HUES48 (cell line): Measurements from ENCODE around the gene GSAP.

Experiments used
- H3K27ac ChIP-seq: one replicate; pipeline ENCODE4 v1.7.0; 2013; ENCODE audit warnings: low read depth, low read length, inconsistent platforms
- H3K27me3 ChIP-seq: 2 replicates; pipeline ENCODE4 v1.6.1; 2013; ENCODE audit warnings: mild to moderate bottlenecking, low read length; ENCODE audit not compliant: control insufficient read depth, insufficient read depth
- H3K36me3 ChIP-seq: 2 replicates; pipeline ENCODE4 v1.6.1; 2013; ENCODE audit warnings: low read length; ENCODE audit not compliant: control insufficient read depth, insufficient read depth
- H3K4me1 ChIP-seq: 2 replicates; pipeline ENCODE4 v1.6.1; 2013; ENCODE audit warnings: mild to moderate bottlenecking, low read length; ENCODE audit not compliant: control insufficient read depth, insufficient read depth
- H3K4me3 ChIP-seq: 2 replicates; pipeline ENCODE4 v1.5.1; 2013; ENCODE audit warnings: mild to moderate bottlenecking, low read depth, low read length
- H3K9ac ChIP-seq: 2 replicates; pipeline ENCODE4 v1.6.1; 2013; ENCODE audit warnings: mild to moderate bottlenecking, low read depth, low read length, moderate library complexity
- H3K9me3 ChIP-seq: 2 replicates; pipeline ENCODE4 v1.6.1; 2013; ENCODE audit warnings: low read length; ENCODE audit not compliant: control insufficient read depth, insufficient read depth

The GSAP gene

GRCh38 chr7:77327932-77328628 is 88.1 kb downstream of the GSAP start:
- Histone ChIP-seq H3K9ac (no peak overlapping the region), H3K27ac (no peak overlapping the region), H3K4me1 (peaks cover 10% of the 10 kb centered on the region; the same call in 1 of the 2 replicates)

GRCh38 chr7:77327067-77327931 is 88.8 kb downstream of the GSAP start:
- Histone ChIP-seq H3K4me3 (no peak overlapping the region), H3K27me3 (no peaks in the 10 kb centered on the region), H3K27ac (no peak overlapping the region), H3K4me1 (peaks cover 10% of the 10 kb centered on the region; the same call in 1 of the 2 replicates), H3K36me3 (no peaks in the 10 kb centered on the region), H3K9me3 (no peaks in the 10 kb centered on the region), H3K9ac (no peak overlapping the region)

More at GRCh38 chr7:77327932-77328628, 88.1 kb downstream of the GSAP start:
- Histone ChIP-seq H3K36me3 (no peaks in the 10 kb centered on the region), H3K4me3 (no peak overlapping the region), H3K9me3 (no peaks in the 10 kb centered on the region), H3K27me3 (no peaks in the 10 kb centered on the region)

GRCh38 chr7:77326131-77326530 is 90.0 kb downstream of the GSAP start:
- Histone ChIP-seq H3K4me1 (peaks cover 10% of the 10 kb centered on the region; the same call in 1 of the 2 replicates), H3K4me3 (no peak overlapping the region), H3K36me3 (no peaks in the 10 kb centered on the region), H3K9me3 (no peaks in the 10 kb centered on the region), H3K9ac (no peak overlapping the region), H3K27ac (no peak overlapping the region), H3K27me3 (no peaks in the 10 kb centered on the region)

GRCh38 chr7:77321300-77321699 is 94.8 kb downstream of the GSAP start:
- H3K27me3 ChIP-seq = no peaks in the 10 kb centered on the region
- H3K4me1 ChIP-seq = no peaks in the 10 kb centered on the region
- H3K27ac ChIP-seq = no peak overlapping the region
- no peak overlapping the region for H3K4me3 ChIP-seq
- no peak overlapping the region for H3K9ac ChIP-seq
- no peaks in the 10 kb centered on the region for H3K9me3 ChIP-seq
- no peaks in the 10 kb centered on the region for H3K36me3 ChIP-seq

- Histone ChIP-seq H3K4me3 (no peak overlapping the region), H3K27me3 (no peaks in the 10 kb centered on the region), H3K27ac (no peak overlapping the region), H3K9me3 (no peaks in the 10 kb centered on the region), H3K9ac (no peak overlapping the region), H3K4me1 (no peaks in the 10 kb centered on the region), H3K36me3 (no peaks in the 10 kb centered on the region)
These were observed 95.4 kb downstream of the GSAP start for GRCh38 chr7:77320714-77321113.

- Histone ChIP-seq H3K4me3 (no peak overlapping the region), H3K27me3 (no peaks in the 10 kb centered on the region; the same call in 1 of the 2 replicates), H3K27ac (no peak overlapping the region), H3K36me3 (no peaks in the 10 kb centered on the region), H3K4me1 (no peaks in the 10 kb centered on the region), H3K9ac (no peak overlapping the region), H3K9me3 (no peaks in the 10 kb centered on the region)
These were observed 96.0 kb downstream of the GSAP start for GRCh38 chr7:77320137-77320536.

- Histone ChIP-seq H3K9ac (no peak overlapping the region), H3K9me3 (no peaks in the 10 kb centered on the region), H3K27ac (no peak overlapping the region), H3K27me3 (no peaks in the 10 kb centered on the region; the same call in 1 of the 2 replicates), H3K4me3 (no peak overlapping the region), H3K4me1 (no peaks in the 10 kb centered on the region), H3K36me3 (no peaks in the 10 kb centered on the region)
These were observed 98.1 kb downstream of the GSAP start for GRCh38 chr7:77318019-77318418.

GRCh38 chr7:77316219-77316978 is 99.8 kb downstream of the GSAP start:
- Histone ChIP-seq H3K9me3 (no peaks in the 10 kb centered on the region), H3K27me3 (no peaks in the 10 kb centered on the region; the same call in 1 of the 2 replicates), H3K36me3 (no peaks in the 10 kb centered on the region), H3K4me1 (no peaks in the 10 kb centered on the region), H3K27ac (no peak overlapping the region), H3K4me3 (no peak overlapping the region), H3K9ac (no peak overlapping the region)

GRCh38 chr7:77315182-77315591 is 101.0 kb downstream of the GSAP start:
- Histone ChIP-seq H3K27ac (no peak overlapping the region), H3K9me3 (no peaks in the 10 kb centered on the region), H3K36me3 (no peaks in the 10 kb centered on the region), H3K4me3 (no peak overlapping the region), H3K27me3 (no peaks in the 10 kb centered on the region; the same call in 1 of the 2 replicates), H3K4me1 (no peaks in the 10 kb centered on the region; the same call in 1 of the 2 replicates), H3K9ac (no peak overlapping the region)

- H3K36me3 ChIP-seq = no peaks in the 10 kb centered on the region
- H3K4me1 ChIP-seq = peaks cover 11% of the 10 kb centered on the region; the same call in 1 of the 2 replicates
- no peaks in the 10 kb centered on the region; the same call in 1 of the 2 replicates for H3K27me3 ChIP-seq
- H3K4me3 ChIP-seq = no peak overlapping the region
- no peak overlapping the region for H3K9ac ChIP-seq
- no peaks in the 10 kb centered on the region for H3K9me3 ChIP-seq
- H3K27ac ChIP-seq = no peak overlapping the region
These were observed 102.2 kb downstream of the GSAP start for GRCh38 chr7:77313876-77314480.
